Pancreas (tissue), 10 donors: ENCODE data around the gene RAB12. TPM values are rescaled to one million over a fixed set of nuclear protein-coding genes. Genes with fewer than 3 reads are reported as not detected.

Experiments used
- ATAC-seq, 4 donors: fragments of 200-7000 bp; cut with Tn5 transposase; one replicate each; pipeline versions ENCODE4 v1.8.0 to v1.9.1; 2020; ENCODE audit warnings: mild to moderate bottlenecking in 4 of 4, moderate library complexity in 4 of 4
- DNase-seq, 6 donors: peaks; one replicate each; pipeline ENCODE4 v3.0.0-alpha.2; 2020
- FAIRE-seq: peaks from 2 replicates; lab custom pipeline; 2012; peaks lifted over from hg19 to GRCh38; lab: Jason Lieb, UNC
- H3K27ac ChIP-seq, 4 donors: fragments of 200-600 bp; sonication (generic); 1 replicate in 3 of 4; 2 replicates in 1 of 4; pipeline versions ENCODE4 v1.5.0 to v1.8.0; 2020
- H3K27me3 ChIP-seq, 4 donors: fragments of 200-600 bp; one replicate each; pipeline ENCODE4 v1.8.0; 2021
- H3K36me3 ChIP-seq, 3 donors: fragments of 200-600 bp; sonication (generic) in 1 of 3; one replicate each; pipeline versions ENCODE4 v1.5.0 to v1.8.0; 2020 to 2021
- H3K4me1 ChIP-seq, 3 donors: fragments of 200-600 bp; one replicate each; pipeline ENCODE4 v1.8.0; 2021
- H3K4me3 ChIP-seq, 4 donors: fragments of 200-600 bp; sonication (generic) in 2 of 4; one replicate each; pipeline versions ENCODE4 v1.5.0 to v1.8.0; 2020 to 2021
- H3K9me3 ChIP-seq, 4 donors: fragments of 200-600 bp; one replicate each; pipeline ENCODE4 v1.8.0; 2021
- WGBS, 2 donors: extraction: QIAGEN DNeasy Blood & Tissue Kit; methylation state at CpG; one replicate each; pipeline ENCODE4 v1.1.7; 2013; 5-methylcytosine and 5-hydroxymethylcytosine counted together
- intact Hi-C, 3 donors: fragments of 100-400 bp; cut with DNase I; formaldehyde crosslinking; loops; one replicate each; pipeline versions ENCODE4 v1.11.1 to v1.14.2; 2022
- polyA plus RNA-seq, 2 donors: library from polyadenylated mRNA; stranded (reverse); fragments of 200-250 nt; gene quantifications; one replicate each; pipeline ENCODE4 v1.2.3, GENCODE V29; 2013
- total RNA-seq, 6 donors: library from RNA; stranded (reverse); fragmentation: NEBNext Ultra II Directional in 4 of 6; extraction: Animal tissue kit (Norgen Biotek cat#: 25700) in 4 of 6; gene quantifications; one replicate each; pipeline versions ENCODE4 v1.2.1 to v1.2.4, GENCODE V29; 2021 to 2023
- TF ChIP-seq, protein P1 (sequence below), 4 donors: fragments of 200-600 bp; sonication (generic) in 3 of 4; IDR thresholded peaks; one replicate each; pipeline versions ENCODE4 v1.5.0 to v1.8.0; 2021; ENCODE audit warnings: antibody characterized with exemption in 4 of 4
- donor health status: healthy with polysubstance abuse.
- donor health status: DM: no; HTN: no; CAD: no; lungs with moderate emphysema.
- donor health status: DM: no; HTN: no; CAD: no.
- donor health status: control.
- donor health status: control.
- donor health status: Bipolar disorder and iron deficiency.
- donor health status: DM: yes; HTN: yes; CAD: no.
- donor health status: DM: no; HTN: no; CAD: no.
- donor health status: DM: no; HTN: no; CAD: no.
- donor health status: DM: yes; HTN: yes; CAD: no.

RAB12 gene
- total and polyA plus RNA-seq, 8 donors = 7.1 to 23.2 (median 11.9) TPM

DNA sequence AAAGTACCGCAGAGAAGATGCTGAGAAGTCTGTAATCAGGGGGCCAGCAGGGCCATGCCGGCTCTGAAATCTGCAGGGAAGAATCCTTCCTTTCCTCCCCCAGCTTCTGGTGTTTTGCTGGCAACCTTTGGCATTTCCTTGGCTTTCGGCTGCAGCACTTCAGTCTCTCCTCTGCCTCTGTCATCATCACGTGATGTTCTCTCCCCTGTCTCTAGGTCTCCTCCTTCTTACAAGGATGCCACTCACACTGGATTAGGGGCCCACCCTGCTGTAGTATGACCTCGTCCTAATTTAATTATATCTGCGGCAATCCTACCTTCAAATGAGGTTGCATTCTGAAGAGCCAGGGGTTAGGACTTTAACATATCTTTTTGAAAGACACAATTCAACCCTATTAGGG lies 13.8 kb upstream of the RAB12 start:
- ATAC-seq = no peak
- Histone ChIP-seq H3K9me3 (peaks cover 0 to 3% (median 0%) of the 10 kb centered on the region in 4 donors), H3K27me3 (no peaks in the 10 kb centered on the region), H3K4me3 (no peak overlapping the region), H3K36me3 (no peaks in the 10 kb centered on the region), H3K4me1 (no peaks in the 10 kb centered on the region), H3K27ac (no peak overlapping the region)
- intact Hi-C loops = no loop called here
- WGBS, 2 donors = 81 to 89% methylated on average over 6 of the region's 6 CpGs
- FAIRE-seq = no peak
- no peak for DNase-seq
- TF ChIP-seq, protein P1, sequence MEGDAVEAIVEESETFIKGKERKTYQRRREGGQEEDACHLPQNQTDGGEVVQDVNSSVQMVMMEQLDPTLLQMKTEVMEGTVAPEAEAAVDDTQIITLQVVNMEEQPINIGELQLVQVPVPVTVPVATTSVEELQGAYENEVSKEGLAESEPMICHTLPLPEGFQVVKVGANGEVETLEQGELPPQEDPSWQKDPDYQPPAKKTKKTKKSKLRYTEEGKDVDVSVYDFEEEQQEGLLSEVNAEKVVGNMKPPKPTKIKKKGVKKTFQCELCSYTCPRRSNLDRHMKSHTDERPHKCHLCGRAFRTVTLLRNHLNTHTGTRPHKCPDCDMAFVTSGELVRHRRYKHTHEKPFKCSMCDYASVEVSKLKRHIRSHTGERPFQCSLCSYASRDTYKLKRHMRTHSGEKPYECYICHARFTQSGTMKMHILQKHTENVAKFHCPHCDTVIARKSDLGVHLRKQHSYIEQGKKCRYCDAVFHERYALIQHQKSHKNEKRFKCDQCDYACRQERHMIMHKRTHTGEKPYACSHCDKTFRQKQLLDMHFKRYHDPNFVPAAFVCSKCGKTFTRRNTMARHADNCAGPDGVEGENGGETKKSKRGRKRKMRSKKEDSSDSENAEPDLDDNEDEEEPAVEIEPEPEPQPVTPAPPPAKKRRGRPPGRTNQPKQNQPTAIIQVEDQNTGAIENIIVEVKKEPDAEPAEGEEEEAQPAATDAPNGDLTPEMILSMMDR (IDR thresholded peaks at IDR 0.05) = no peak

DNA sequence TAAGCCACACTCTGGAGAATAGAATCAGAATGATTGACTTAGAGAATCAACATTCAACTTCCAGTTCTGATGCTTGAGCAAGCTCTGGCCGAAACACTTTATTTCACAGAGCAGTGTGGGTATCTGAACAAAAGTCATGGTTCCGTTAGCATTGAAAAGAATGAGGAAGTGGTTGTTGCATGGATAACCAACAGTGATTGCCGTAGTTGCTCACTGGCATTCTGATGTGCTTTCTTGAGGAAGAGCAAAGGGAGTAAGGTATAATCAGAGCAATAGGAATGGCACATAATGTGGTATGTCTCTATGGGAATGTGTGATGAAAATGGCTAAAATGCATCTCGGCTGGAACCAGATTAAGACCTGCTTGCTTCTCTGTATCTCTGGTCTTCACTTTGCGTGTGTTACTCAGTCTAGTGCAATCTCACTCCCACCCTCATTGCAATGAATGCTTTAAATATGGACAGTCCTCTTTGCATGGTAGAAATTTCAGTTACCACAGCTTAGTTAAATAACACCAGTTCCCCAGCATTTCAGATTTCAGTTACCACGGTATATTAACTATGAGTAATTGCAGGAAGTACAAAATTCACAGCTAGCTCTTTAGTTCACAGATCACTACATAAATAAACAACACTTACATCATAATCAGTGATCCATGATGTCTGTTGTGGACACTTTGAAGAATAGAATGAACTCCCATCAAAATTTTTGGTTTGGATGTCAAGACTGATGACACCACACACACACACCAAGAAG lies 7.8 kb upstream of the RAB12 start:
- TF ChIP-seq, protein P1 (IDR thresholded peaks at IDR 0.05) = no peak
- H3K36me3 ChIP-seq = no peaks in the 10 kb centered on the region
- FAIRE-seq (no peak), ATAC-seq (peak in 2 of 4 donors; percentile 23 to 61), DNase-seq (no peak)
- H3K27me3 ChIP-seq = no peaks in the 10 kb centered on the region
- H3K9me3 ChIP-seq = no peaks in the 10 kb centered on the region
- no peak overlapping the region for H3K4me3 ChIP-seq
- WGBS, 2 donors = 56 to 62% methylated on average over 6 of the region's 6 CpGs
- intact Hi-C loops = no loop called here
- no peaks in the 10 kb centered on the region for H3K4me1 ChIP-seq
- H3K27ac ChIP-seq = no peak overlapping the region

DNA sequence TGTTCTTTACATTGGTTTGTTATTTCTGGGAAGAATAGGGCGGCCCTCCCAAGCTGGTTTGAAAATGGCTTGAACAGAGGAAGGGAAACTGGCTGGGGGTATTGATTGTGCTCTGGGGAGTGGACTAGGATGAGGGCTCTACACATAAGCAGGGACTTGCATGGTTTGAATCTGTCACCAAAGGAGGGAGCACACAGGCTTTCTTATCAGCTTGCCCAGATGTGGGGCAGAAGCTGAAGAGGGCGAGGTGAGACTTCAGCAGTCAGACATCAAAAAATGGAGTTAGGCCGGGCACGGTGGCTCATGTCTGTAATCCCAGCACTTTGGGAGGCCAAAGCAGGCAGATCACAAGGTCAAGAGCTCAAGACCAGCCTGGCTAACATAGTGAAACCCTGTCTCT lies 7.2 kb upstream of the RAB12 start:
- intact Hi-C loops = no loop called here
- Histone ChIP-seq H3K27me3 (no peaks in the 10 kb centered on the region), H3K4me3 (no peak overlapping the region), H3K27ac (no peak overlapping the region), H3K36me3 (no peaks in the 10 kb centered on the region), H3K9me3 (no peaks in the 10 kb centered on the region), H3K4me1 (no peaks in the 10 kb centered on the region)
- FAIRE-seq = no peak
- DNase-seq = no peak
- 59 to 71% methylated on average over 4 of the region's 4 CpGs for WGBS, 2 donors
- TF ChIP-seq, protein P1 (IDR thresholded peaks at IDR 0.05) = no peak
- no peak for ATAC-seq

DNA sequence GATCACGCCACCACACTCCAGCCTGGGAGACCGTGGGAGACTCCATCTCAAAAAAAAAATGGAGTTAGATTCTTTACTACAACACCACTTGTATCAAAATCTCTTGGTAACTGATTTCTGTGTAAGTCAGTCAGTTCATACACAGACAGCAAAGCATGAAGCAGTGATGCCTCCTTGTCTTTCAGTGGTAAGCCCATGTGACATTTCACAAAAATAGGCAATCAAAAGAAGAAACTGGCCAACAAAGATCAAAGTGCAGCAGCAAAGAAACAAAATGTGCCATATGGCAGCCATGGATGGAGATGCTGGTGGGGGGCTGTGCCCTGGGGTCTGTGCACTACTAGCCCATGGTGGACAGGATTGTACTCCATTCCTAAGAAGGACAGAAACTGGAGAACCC lies 6.7 kb upstream of the RAB12 start:
- H3K4me3 ChIP-seq = no peak overlapping the region
- 78 to 82% methylated on average over 2 of the region's 2 CpGs for WGBS, 2 donors
- ATAC-seq = no peak
- H3K27ac ChIP-seq = no peak overlapping the region
- FAIRE-seq = no peak
- TF ChIP-seq, protein P1 (IDR thresholded peaks at IDR 0.05) = no peak
- intact Hi-C loops = no loop called here
- H3K9me3 ChIP-seq = no peaks in the 10 kb centered on the region
- no peaks in the 10 kb centered on the region for H3K4me1 ChIP-seq
- H3K27me3 ChIP-seq = no peaks in the 10 kb centered on the region
- DNase-seq = no peak
- H3K36me3 ChIP-seq = no peaks in the 10 kb centered on the region
